OCI-M2 (cell line): Measurements from ENCODE around the gene JAKMIP3.

ENCODE experiments used
- DNase-seq: peaks from one replicate; lab custom pipeline; 2025; ENCODE audit not compliant: unreplicated experiment; lab: John Stamatoyannopoulos, UW

JAKMIP3 gene

DNA sequence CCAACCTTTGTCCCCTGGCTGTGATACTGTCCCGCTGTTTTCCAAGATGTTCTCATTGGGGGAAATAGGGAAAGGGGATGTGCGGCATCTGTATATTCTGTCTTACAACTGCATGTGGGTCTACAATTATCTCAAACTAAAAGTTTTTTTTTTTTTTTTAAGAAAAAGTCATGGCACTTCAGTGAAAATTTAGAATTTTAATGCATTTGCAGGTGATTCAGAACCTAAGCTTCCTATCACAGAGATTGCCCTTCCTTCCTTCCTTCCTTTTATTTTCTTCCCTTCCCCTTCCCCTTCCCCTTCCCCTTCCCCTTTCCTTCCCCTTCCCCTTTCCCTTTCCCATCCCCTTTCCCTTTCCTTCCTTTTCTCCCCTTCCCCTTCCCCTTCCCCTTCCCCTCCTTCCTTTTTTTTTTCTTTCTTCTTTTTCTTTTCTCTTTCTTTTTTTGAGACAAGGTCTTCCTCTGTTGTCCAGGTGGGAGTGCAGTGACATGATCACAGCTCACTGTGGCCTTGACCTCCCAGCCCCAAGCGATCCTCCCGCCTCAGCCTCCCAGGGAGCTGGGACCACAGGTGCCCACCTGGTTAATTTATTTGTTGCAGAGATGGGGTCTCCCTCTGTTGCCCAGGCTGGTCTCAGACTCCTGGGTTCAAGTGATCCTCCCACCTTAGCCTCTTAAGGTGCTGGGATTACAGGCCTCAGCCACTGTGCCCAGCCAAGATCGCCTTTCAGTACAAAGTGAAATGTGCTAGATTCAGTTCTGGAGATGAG lies 32.0 kb downstream of the JAKMIP3 start:
- no peak for DNase-seq

DNA sequence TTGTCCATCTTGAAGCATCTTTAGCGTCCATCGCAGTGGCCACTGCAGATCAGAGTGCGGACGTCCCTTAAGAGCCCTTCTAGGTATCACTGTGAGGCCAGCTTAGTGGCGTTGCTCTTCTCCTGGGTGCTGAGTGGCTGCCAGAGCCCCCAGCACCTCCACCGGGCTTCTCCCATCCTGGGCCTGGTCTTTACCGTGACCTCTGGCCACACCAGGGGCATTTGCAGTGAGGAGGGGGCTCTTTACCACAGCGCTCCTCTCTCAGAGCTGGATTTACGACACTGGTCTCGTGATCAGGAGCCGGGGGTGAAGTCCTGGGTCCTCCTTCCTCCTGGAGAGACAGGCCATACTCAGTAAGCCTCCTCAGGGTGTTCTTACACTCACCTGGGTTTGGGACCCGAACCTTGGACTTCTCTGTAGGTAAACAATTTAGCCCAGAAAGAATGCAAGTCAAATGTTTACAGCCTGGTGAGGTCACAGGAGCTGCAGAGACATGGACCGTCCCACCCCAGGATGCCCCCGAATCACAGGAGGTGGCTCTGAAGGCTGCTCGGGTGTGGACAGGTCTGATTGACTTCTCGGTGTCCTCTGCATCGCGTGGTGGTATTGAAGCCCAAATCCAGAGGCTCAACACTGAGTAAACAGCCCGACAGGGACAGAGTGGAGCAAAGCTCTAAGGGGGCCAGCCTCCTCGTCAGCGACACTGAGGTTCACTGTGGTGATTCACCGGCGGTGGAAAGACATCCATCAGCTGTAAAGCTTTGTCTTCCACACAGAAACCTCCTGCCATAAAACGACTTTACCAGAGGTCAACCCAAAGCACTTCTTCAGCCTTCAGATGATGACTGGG lies 33.0 kb downstream of the JAKMIP3 start:
- DNase-seq, result no peak

DNA sequence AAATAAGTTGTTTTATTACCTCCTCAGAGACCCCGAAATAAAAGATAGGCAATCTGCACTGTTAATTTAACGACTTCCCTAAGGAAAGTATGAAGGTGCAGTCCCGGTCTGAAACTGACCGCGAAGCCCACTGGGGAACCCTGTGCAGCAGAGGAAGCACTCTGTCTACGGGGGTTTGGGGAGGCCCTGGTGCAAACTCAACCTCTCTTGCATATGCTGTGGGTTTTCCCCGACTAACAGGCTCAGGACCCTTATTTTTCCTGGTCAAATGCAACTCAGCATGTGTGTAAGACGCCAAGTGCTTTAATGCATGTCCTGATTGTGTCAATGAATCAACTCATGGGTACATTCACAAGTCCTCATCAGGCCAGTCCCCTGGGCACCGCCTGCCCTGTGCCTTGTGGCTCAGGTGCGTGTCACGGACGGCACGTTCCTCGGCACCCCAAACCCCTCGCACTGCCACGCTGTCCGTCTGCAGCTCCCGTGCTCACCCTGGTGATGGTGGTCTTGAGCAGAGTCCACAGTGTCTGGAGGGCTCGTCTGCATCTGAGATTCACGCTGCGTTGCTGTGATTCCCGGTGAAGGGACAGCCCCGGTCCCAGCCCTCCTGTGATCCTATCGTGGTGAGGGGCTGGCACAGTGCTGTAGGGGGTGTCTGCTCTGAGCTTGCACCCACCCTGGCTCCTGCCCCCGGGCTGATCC lies 33.8 kb downstream of the JAKMIP3 start:
- DNase-seq, result no peak

DNA sequence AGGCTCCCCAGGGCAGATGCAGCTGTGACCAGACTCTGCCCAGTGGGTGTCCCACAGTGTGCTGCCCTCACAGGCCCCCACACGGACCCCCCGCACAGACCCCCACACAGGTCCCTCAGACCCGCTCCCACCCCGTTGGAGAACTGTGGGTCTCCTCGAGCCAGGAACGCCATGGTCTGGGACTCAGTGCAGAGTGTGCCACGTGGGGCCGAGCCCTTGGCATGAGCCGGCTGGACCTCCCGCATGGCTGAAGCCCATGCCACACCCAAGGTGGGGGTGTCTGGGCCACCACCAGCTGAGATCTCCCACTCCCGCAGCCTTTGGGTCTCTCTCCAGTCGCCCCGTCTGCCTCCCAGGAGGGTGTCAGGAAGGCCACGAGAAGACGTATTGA lies 34.3 kb downstream of the JAKMIP3 start:
- DNase-seq, result no peak

DNA sequence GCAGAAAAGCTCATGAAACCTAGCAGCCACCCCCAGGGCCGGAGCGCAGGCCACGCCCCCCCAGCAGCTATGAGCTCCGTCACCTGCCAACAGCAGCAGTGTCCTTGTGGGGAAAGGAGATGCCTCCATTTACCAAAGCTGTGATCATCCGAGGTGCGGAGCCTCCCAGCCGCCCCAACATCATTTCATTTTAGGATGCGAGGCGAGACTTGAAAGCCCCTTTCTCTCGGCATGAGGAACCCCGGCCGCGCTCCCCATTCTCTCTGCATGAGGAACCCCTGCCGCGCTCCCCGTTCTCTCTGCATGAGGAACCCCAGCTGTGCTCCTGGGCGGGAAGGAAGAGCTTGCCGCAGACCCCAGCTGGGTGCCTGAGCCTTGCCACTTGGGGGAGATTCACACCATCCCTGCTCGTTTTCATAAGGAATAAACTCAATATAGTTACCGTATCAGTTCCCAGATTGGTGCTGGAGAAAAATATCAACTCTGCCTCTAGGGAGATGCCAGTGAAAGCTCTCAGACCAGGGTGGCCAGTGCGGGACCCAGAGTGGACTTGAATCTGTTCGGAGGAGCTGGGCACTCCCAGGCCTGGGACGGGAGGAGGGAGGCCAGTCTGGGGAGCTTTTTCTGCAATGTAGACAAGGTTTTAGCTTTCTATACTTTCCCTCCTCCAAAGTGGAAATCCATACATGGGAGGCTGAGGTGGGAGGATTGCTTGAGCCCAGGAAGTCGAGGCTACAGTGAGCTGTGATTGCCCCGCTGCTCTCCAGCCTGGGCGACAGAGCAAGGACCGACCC lies 35.0 kb downstream of the JAKMIP3 start:
- no peak for DNase-seq

DNA sequence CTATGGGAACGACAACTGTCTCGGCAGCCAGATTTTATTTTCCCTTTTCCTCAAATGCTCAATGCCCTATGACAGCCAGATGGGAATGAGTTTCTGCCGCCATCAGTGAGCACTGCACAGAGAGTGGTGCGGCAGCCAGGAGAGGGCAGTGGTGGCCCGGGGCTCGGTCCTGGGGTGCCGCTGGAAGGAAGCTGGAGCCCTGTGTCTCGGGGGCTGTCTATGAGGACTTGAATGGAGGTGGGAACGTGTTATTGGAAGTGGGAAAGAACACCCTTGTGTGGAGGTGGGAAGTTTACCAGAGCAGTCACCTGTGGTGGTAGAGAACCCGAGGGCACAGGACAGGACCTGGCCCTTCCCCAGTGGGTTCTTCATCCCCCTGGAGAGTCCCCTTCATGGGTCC lies 35.8 kb downstream of the JAKMIP3 start:
- no peak for DNase-seq

DNA sequence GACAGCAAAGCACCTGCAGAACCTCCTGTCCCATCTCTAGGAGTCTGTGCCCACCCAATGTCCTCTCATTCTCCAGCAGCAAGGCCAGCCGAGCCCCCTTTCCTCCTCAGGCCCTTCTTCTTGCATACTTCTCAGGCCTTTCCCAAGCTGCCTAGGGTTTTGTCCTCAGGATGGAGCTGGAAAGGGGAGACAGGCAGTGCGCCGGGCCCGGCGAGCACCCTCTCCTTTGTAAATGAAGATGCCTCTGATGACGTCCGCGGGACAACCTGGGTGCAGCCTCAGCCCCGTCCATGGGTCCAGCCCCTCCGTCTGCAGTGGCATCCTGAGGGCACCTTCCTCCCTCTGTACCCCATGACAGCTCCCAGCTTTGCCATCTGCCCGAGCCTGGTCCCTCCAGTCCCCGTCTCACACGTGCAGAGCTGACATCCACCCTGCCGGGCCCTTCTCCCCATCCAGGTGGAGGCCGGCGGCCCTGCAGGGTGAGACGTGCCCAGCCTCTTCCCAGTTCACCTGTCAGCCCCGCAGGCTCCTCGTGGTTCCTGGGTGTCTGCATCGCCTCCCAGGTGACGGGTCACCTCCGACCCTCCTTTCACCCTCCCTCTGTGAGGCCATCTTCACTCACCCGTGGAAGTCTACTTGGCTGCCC lies 36.4 kb downstream of the JAKMIP3 start:
- no peak for DNase-seq

DNA sequence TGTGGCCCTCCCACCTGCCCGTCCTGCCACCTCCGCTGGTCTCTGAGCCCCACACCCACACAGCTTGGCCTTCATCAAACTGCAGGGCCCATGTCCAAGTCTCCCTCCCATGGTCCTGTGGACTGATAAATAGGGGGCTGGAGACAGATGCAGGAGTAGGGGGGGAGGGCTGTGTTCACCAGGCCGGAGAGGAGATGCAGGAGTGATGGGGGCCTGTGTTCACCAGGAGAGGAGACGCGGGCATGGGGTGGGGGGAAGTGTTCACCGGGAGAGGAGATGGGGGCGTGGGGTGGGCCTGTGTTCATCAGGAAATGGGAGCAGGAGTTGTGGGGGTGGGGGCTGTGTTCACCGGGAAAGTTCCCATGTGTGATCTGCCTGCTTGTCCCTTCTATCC lies 37.0 kb downstream of the JAKMIP3 start:
- DNase-seq, result no peak

DNA sequence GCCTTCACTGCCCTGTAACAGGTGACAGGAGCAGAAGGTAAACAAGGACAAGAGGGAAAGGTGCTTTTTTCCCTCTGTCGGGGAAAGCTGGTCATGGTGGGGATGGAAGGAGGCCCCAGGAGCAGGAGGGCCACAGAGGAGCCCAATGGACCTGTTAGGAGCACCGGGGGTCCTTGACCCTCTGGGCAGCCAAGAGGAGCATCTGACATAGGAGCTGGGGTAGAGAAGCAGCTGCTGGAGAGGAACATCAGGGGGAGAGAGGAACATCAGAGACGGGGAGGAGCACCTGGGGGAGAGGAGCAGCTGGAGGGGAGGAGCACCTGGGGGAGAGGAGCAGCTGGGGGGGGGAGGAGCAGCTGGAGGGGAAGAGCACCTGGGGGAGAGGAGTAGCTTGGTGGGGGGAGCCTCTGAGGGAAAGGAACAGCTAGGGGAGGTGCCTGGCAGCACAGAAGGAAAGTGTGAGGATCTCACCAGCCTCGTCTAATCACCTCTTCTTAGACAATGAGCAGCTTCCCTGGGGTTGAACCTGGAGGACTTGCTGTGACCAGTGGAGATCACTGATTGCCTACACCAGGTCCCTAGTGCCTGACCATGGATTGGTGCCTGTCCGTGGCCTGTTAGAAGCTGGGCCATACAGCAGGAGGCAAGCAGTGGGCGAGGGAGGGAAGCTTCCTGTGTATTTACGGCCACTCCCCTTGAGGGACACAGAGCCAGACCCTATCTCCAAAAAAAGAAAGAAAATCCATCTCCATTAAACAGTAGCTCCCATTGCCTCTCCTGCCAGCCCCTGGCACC lies 37.6 kb downstream of the JAKMIP3 start:
- no peak for DNase-seq

DNA sequence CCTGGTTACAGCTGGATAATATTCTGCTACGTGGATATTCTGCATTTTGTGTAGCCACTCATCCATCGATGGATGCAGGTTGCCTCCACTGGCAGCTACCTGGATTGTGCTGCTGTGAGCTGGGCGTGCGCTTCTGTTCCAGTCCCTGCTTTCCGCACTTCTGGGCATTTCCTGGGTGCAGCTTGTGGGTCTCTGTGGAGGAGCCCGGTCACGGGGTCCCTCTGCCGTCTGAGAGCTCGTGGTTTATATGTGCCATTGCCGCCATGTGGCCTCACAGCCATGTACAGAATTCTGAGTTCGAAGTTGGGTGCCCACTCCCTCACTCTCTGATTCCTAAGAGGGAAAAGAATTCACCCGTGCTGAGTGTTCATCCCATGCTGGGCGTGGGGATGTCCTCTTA lies 38.3 kb downstream of the JAKMIP3 start:
- no peak for DNase-seq

DNA sequence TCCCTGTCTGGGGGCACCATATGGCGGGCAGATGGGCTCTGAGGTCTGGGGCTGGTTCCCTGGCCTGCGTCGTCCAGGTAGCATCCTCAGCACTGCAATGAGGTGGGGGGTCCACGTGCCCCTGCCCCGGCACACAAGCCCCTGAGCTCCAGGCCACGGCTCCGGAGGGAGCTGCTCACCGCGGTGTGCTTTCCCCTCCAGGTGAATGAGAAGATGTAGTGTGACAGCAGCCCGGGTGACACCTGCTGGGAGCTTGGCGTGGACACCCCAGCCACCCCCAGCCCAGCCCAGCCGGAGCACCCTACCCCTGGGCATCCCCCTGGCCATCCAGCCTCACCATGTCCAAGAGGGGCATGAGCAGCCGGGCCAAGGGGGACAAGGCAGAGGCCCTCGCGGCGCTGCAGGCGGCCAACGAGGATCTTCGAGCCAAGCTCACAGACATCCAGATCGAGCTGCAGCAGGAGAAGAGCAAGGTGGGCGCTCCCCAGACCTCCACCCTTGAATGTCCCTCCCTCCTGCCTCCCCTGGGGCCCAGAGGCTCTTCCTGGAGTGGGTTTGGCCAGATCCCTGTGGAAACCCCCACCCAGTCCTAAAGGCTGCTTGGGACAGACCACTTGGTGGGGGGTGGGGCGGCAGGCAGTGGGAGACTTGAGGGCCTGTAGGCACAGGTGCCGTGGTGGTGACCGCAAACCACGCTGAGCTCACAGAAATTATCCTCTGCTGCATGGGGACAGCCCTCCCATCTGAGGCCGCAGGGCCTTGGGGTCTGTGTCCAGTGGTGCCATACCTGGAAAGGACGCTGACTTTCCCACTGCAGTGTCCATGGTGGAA lies 38.9 kb downstream of the JAKMIP3 start:
- DNase-seq, result no peak

DNA sequence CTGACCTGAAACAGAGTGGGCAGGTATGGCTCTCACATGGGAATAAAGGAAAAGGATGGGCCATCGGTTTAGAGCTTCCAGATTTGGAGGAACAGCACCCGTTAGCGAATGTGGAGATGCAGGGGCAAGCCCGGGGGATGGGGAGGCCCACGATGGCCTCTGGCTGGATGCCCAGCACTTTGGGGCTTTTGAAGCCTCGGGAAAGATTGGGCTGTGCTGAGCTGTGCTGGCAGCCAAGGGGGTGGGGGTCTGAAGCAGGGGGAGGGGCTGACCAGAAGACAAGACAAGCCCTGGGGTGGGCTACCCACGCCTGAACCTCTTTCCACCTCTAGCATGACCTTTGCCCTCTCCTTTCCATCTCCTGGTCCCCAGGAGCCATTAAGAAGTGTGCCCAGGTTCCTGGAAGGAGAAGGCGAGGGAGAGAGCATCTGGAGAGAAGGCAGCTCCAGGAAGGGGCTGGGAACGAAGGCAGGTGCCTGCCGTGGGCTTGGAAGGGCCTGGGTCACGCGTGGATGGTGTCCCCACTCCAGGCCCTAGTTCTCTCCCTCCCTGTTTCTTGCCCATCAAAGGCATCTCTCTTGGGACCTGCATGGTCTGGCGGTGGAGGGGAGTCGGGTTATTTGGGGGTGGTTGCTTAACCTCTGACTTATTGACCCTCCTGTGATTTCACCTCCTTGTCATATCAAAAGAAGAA lies 39.7 kb downstream of the JAKMIP3 start:
- no peak for DNase-seq

DNA sequence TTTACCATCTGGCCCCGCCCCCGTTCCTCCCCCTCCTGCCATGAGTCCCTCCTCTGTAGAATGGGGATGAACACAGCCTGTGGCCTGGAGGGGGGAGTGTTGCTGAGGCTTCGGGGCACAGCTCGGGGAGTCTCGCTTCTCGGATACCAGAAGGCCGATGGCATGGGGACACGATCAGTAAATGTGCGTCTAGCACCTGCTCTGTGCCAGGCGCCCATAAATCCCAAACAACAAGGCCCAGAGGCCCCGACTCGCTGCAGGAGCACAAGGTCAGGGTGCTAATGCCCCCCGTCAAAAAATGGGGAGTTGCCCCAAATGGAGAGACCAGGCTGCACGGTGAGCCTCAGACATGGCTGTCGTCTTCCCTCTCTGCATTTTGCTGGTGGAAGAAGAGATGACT lies 40.7 kb downstream of the JAKMIP3 start:
- no peak for DNase-seq

DNA sequence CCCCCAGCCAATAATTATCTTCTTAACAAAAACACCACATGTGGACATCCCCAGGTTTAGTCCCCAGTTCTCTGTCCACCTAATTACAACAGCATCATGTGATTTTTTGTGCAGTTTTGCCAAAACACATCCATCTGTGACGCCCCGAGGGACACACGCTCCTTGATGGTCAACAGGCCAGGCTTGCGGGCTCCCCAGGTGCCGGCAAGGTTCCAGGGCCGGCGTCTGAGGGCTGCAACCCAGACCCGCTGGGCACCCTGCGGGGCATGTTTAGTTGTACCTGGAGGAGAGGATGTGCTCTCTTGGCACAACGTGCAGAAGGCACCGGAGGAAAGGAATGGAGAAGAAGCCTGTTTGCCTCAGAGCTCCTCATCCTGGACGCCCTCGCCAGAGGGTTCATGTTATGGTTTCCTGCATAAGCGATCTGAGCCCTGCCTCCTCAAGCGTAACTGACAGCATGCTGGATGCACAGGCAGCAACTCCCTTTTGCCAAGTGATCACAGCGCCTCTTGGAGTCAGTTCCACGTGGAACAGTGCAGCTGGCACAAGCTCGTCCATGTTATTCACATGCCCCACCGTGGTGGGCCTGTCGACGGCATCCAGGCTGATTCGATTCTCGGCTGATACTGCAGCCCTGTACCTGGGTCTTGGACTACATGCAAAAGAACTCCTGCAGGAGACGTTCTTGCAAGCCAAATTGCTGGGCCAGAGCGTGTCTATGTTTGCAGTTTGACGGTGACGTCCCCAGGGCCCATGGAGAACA lies 41.6 kb downstream of the JAKMIP3 start:
- DNase-seq, result no peak

DNA sequence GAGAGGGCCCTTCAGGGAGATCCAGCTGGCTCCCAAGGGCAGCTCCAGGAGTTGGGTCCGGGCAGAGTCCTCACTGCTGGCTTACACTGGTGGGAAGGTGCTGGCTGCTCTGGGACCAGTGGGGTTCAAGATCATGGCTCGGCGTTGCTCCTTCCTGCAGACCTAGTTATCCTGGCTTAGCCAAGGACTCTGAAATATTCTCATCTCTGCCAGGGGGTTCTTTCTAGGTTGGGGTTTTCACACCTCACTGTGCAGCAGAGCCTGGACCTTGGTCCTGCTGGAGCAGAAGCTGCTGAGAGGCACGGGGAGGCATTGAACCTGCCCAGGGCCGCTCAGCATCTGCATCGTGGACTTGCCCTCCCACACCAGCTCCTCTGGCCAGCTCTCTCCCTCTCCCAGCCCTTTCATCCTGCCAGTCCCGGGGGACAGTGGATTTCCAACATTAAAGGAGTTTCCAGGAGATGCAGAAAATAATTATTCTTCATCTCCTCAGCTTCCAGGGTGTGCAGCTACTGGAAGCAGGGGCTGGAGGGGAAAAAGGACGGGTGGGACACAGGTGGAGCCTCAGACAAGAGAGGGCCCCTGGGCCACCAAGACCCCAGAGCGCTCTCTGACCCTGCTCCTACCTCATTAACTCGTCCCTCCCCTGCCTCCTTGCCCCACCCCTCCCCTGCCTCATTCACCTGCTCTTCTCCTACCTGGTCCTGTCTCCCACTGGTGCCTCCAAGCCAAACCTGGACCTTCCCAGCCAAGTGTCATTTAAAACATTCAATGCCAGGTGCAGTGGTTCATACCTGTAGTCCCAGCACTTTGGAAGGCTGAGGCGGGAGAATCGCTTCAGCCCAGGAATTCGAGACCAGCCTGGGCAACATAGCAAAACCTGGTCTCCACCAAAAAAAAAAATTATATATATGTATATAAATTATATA lies 42.5 kb downstream of the JAKMIP3 start:
- DNase-seq, result no peak

DNA sequence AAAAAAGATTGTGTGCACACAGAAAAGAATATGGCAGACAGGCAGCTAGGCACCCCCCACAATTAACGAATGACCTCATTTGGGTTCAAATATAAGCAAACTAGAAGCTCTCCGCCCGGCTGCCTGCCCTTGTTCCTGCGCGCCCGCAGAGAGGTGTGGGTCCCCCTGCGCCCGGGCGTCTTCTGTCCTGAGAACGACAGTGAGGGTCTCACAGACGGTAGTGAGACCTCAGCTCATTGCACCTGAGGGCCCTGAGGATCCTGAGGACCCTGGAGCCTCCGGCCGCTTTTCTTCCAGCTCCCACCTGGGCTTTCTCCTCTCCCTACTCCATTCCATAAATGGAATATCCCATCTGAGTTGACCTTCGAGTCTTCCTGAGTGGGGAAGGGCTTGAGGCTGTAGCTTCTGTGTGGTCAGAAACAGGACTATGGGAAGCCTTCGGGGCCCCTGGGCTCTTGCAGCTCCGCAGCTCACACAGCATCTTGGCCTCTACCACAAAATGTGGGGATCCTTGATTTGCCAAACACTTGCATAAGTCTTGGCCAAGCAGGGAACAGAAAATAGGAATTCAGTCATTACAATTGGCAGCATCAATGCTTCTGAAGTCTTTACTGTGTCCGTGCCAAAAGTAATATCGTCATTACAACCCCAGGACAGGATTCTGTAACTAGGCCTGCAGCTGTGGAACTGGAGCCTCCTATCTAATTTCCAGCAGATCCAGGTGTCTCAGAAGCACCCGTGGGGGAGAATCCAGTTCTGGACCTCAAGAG lies 43.8 kb downstream of the JAKMIP3 start:
- DNase-seq, result no peak
